HEK293 (cell line): Measurements from ENCODE around the gene CSNK1G2.

Experiments used
- BCL6B ChIP-seq: fragments of 450-650 bp; formaldehyde crosslinking; IDR thresholded peaks from 2 replicates; pipeline ENCODE4 v1.5.1; 2017; ENCODE audit warnings: missing biosample characterization, missing genetic modification characterization
- EGR2 ChIP-seq: fragments of 450-650 bp; formaldehyde crosslinking; IDR thresholded peaks from 2 replicates; pipeline ENCODE4 v1.5.1; 2016; ENCODE audit warnings: low read depth, missing biosample characterization, missing genetic modification characterization
- GLIS1 ChIP-seq: fragments of 450-650 bp; formaldehyde crosslinking; IDR thresholded peaks from 2 replicates; pipeline ENCODE4 v1.5.1; 2016; ENCODE audit warnings: missing biosample characterization, missing genetic modification characterization
- MZF1 ChIP-seq: fragments of 450-650 bp; formaldehyde crosslinking; IDR thresholded peaks from 2 replicates; pipeline ENCODE4 v1.5.1; 2017; ENCODE audit warnings: missing biosample characterization, missing genetic modification characterization, borderline replicate concordance
- PRDM10 ChIP-seq: fragments of 450-650 bp; formaldehyde crosslinking; IDR thresholded peaks from 2 replicates; pipeline ENCODE4 v1.5.1; 2016; ENCODE audit warnings: missing biosample characterization, missing genetic modification characterization
- SETDB1 ChIP-seq: IDR thresholded peaks from one replicate; pipeline ENCODE4 v1.6.1; 2017; ENCODE audit warnings: mild to moderate bottlenecking, low read length, moderate library complexity, mixed read lengths; ENCODE audit not compliant: insufficient read length
- SP7 ChIP-seq: fragments of 450-650 bp; formaldehyde crosslinking; IDR thresholded peaks from 2 replicates; pipeline ENCODE4 v1.5.1; 2016; ENCODE audit warnings: missing biosample characterization, missing genetic modification characterization
- ZBTB8A ChIP-seq: fragments of 450-650 bp; formaldehyde crosslinking; IDR thresholded peaks from 2 replicates; pipeline ENCODE4 v1.5.1; 2016; ENCODE audit warnings: missing biosample characterization, missing genetic modification characterization
- ZFHX2 ChIP-seq: fragments of 450-650 bp; formaldehyde crosslinking; conservative IDR thresholded peaks from 2 replicates; pipeline ENCODE4 v1.5.1; 2016; ENCODE audit warnings: missing biosample characterization, missing genetic modification characterization
- ZNF16 ChIP-seq: fragments of 450-650 bp; formaldehyde crosslinking; IDR thresholded peaks from 2 replicates; pipeline ENCODE4 v1.5.1; 2016; ENCODE audit warnings: low read depth, missing biosample characterization, missing genetic modification characterization
- ZNF169 ChIP-seq: fragments of 450-650 bp; formaldehyde crosslinking; IDR thresholded peaks from 2 replicates; pipeline ENCODE4 v1.5.1; 2016; ENCODE audit warnings: missing biosample characterization, missing genetic modification characterization
- ZNF26 ChIP-seq: fragments of 450-650 bp; formaldehyde crosslinking; IDR thresholded peaks from 2 replicates; pipeline ENCODE4 v1.5.1; 2016; ENCODE audit warnings: missing biosample characterization, missing genetic modification characterization
- ZNF335 ChIP-seq: fragments of 450-650 bp; formaldehyde crosslinking; conservative IDR thresholded peaks from 2 replicates; pipeline ENCODE4 v1.5.1; 2016; ENCODE audit warnings: missing biosample characterization, missing genetic modification characterization
- ZNF350 ChIP-seq: fragments of 450-650 bp; formaldehyde crosslinking; IDR thresholded peaks from 2 replicates; pipeline ENCODE4 v1.5.0; 2017; ENCODE audit warnings: missing biosample characterization, mild to moderate bottlenecking, missing genetic modification characterization
- ZNF544 ChIP-seq: fragments of 450-650 bp; formaldehyde crosslinking; IDR thresholded peaks from 2 replicates; pipeline ENCODE4 v1.5.0; 2017; ENCODE audit warnings: missing biosample characterization, missing genetic modification characterization
- ZNF560 ChIP-seq: fragments of 450-650 bp; formaldehyde crosslinking; IDR thresholded peaks from 2 replicates; pipeline ENCODE4 v1.5.1; 2017; ENCODE audit warnings: missing biosample characterization, missing genetic modification characterization, borderline replicate concordance
- ZNF561 ChIP-seq: fragments of 450-650 bp; IDR thresholded peaks from 2 replicates; pipeline ENCODE4 v1.5.1; 2018; ENCODE audit warnings: missing biosample characterization, missing genetic modification characterization, borderline replicate concordance
- ZNF571 ChIP-seq: fragments of 450-650 bp; formaldehyde crosslinking; IDR thresholded peaks from 2 replicates; pipeline ENCODE4 v1.5.0; 2017; ENCODE audit warnings: missing biosample characterization, missing genetic modification characterization
- ZNF600 ChIP-seq: fragments of 450-650 bp; formaldehyde crosslinking; IDR thresholded peaks from 2 replicates; pipeline ENCODE4 v1.5.1; 2016; ENCODE audit warnings: missing biosample characterization, missing genetic modification characterization
- ZNF830 ChIP-seq: fragments of 450-650 bp; IDR thresholded peaks from 2 replicates; pipeline ENCODE4 v1.5.0; 2018; ENCODE audit warnings: missing biosample characterization, missing genetic modification characterization, low read depth, mild to moderate bottlenecking, moderate library complexity
- ZSCAN16 ChIP-seq: fragments of 450-650 bp; formaldehyde crosslinking; IDR thresholded peaks from 2 replicates; pipeline ENCODE4 v1.5.1; 2016; ENCODE audit warnings: missing biosample characterization, missing genetic modification characterization
- ZSCAN30 ChIP-seq: fragments of 450-650 bp; IDR thresholded peaks from 2 replicates; pipeline ENCODE4 v1.5.1; 2018; ENCODE audit warnings: missing biosample characterization, mild to moderate bottlenecking, missing genetic modification characterization, moderate library complexity
- TF ChIP-seq, protein P1 (sequence below): fragments of 450-650 bp; formaldehyde crosslinking; IDR thresholded peaks from 2 replicates; pipeline ENCODE4 v1.5.1; 2016; ENCODE audit warnings: missing biosample characterization, missing genetic modification characterization
- TF ChIP-seq, protein P2 (sequence below): fragments of 450-650 bp; formaldehyde crosslinking; IDR thresholded peaks from 2 replicates; pipeline ENCODE4 v1.5.1; 2017; ENCODE audit warnings: missing biosample characterization, mild to moderate bottlenecking, missing genetic modification characterization, moderate library complexity
- TF ChIP-seq, protein P3 (sequence below): fragments of 450-650 bp; formaldehyde crosslinking; IDR thresholded peaks from 2 replicates; pipeline ENCODE4 v1.5.1; 2016; ENCODE audit warnings: missing biosample characterization, missing genetic modification characterization
- TF ChIP-seq, protein P4 (sequence below): fragments of 450-650 bp; formaldehyde crosslinking; IDR thresholded peaks from 2 replicates; pipeline ENCODE4 v1.5.1; 2016; ENCODE audit warnings: missing biosample characterization, missing genetic modification characterization

The CSNK1G2 gene

GRCh38 chr19:1942078-1942933 is 1.3 kb downstream of the CSNK1G2 start (continued):
- no peak for TF ChIP-seq ZNF830 (tag by site-specific recombination)
- TF ChIP-seq ZSCAN30 (tag by site-specific recombination) = peak; percentile 55; the same call in 1 of the 2 replicates
- TF ChIP-seq ZNF350 (tag by site-specific recombination) = no peak
- TF ChIP-seq PRDM10 (tag by site-specific recombination) = 0 out of 2 replicates have a peak, but pooled peaks have one; percentile 46
- TF ChIP-seq, protein P1, sequence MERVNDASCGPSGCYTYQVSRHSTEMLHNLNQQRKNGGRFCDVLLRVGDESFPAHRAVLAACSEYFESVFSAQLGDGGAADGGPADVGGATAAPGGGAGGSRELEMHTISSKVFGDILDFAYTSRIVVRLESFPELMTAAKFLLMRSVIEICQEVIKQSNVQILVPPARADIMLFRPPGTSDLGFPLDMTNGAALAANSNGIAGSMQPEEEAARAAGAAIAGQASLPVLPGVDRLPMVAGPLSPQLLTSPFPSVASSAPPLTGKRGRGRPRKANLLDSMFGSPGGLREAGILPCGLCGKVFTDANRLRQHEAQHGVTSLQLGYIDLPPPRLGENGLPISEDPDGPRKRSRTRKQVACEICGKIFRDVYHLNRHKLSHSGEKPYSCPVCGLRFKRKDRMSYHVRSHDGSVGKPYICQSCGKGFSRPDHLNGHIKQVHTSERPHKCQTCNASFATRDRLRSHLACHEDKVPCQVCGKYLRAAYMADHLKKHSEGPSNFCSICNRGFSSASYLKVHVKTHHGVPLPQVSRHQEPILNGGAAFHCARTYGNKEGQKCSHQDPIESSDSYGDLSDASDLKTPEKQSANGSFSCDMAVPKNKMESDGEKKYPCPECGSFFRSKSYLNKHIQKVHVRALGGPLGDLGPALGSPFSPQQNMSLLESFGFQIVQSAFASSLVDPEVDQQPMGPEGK (tag by site-specific recombination) = peak; percentile 83
- TF ChIP-seq SETDB1 = no peak
- no peak for TF ChIP-seq ZNF571 (tag by site-specific recombination)
- TF ChIP-seq GLIS1 (tag by site-specific recombination) = peak; percentile 19; the same call in 1 of the 2 replicates
- TF ChIP-seq, protein P2, sequence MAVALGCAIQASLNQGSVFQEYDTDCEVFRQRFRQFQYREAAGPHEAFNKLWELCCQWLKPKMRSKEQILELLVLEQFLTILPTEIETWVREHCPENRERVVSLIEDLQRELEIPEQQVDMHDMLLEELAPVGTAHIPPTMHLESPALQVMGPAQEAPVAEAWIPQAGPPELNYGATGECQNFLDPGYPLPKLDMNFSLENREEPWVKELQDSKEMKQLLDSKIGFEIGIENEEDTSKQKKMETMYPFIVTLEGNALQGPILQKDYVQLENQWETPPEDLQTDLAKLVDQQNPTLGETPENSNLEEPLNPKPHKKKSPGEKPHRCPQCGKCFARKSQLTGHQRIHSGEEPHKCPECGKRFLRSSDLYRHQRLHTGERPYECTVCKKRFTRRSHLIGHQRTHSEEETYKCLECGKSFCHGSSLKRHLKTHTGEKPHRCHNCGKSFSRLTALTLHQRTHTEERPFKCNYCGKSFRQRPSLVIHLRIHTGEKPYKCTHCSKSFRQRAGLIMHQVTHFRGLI (tag by site-specific recombination) = peak; percentile 76
- peak; percentile 41 for TF ChIP-seq SP7 (tag by site-specific recombination)
- TF ChIP-seq ZNF16 (tag by site-specific recombination) = no peak
- TF ChIP-seq ZNF600 (tag by site-specific recombination) = peak; percentile 70
- TF ChIP-seq MZF1 (tag by site-specific recombination) = peak; percentile 98
- no peak for TF ChIP-seq ZNF544 (tag by site-specific recombination)
- TF ChIP-seq, protein P3, sequence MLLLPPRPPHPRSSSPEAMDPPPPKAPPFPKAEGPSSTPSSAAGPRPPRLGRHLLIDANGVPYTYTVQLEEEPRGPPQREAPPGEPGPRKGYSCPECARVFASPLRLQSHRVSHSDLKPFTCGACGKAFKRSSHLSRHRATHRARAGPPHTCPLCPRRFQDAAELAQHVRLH = 0 out of 2 replicates have a peak, but pooled peaks have one; percentile 21
- no peak; the same call in 1 of the 2 replicates for TF ChIP-seq ZBTB8A
- TF ChIP-seq ZNF335 (tag by site-specific recombination) = peak; percentile 92
- no peak for TF ChIP-seq ZNF560 (tag by site-specific recombination)
- TF ChIP-seq BCL6B = no peak
- TF ChIP-seq, protein P4, sequence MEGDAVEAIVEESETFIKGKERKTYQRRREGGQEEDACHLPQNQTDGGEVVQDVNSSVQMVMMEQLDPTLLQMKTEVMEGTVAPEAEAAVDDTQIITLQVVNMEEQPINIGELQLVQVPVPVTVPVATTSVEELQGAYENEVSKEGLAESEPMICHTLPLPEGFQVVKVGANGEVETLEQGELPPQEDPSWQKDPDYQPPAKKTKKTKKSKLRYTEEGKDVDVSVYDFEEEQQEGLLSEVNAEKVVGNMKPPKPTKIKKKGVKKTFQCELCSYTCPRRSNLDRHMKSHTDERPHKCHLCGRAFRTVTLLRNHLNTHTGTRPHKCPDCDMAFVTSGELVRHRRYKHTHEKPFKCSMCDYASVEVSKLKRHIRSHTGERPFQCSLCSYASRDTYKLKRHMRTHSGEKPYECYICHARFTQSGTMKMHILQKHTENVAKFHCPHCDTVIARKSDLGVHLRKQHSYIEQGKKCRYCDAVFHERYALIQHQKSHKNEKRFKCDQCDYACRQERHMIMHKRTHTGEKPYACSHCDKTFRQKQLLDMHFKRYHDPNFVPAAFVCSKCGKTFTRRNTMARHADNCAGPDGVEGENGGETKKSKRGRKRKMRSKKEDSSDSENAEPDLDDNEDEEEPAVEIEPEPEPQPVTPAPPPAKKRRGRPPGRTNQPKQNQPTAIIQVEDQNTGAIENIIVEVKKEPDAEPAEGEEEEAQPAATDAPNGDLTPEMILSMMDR (tag by site-specific recombination) = peak; percentile 36; the same call in 1 of the 2 replicates
- TF ChIP-seq ZNF26 (tag by site-specific recombination) = no peak
- peak; percentile 4; the same call in 1 of the 2 replicates for TF ChIP-seq EGR2 (tag by site-specific recombination)
- TF ChIP-seq ZFHX2 (tag by site-specific recombination) = peak; percentile 2; the same call in 1 of the 2 replicates
- no peak; the same call in 1 of the 2 replicates for TF ChIP-seq ZNF561 (tag by site-specific recombination)
- no peak for TF ChIP-seq ZSCAN16 (tag by site-specific recombination)
- TF ChIP-seq ZNF169 (tag by site-specific recombination) = no peak
